Keratinocyte (primary cell): ENCODE results near the gene GLA. TPM values are rescaled to one million over a fixed set of nuclear protein-coding genes. Genes with fewer than 3 reads are reported as not detected.

Experiments used
- DNase-seq: peaks from one replicate; pipeline ENCODE4 v3.0.0-alpha.2; 2011; ENCODE audit warnings: low read depth, missing footprints, low spot score
- FAIRE-seq: peaks from 2 replicates; lab custom pipeline; 2011; peaks lifted over from hg19 to GRCh38; lab: Jason Lieb, UNC
- H2AFZ ChIP-seq: 2 replicates; pipeline ENCODE4 v1.6.0; 2012; ENCODE audit warnings: low read length, control low read depth, inconsistent platforms; ENCODE audit not compliant: control insufficient read depth
- H3K27ac ChIP-seq: 2 replicates; pipeline ENCODE4 v1.5.1; 2011; ENCODE audit warnings: low read length; ENCODE audit not compliant: control insufficient read depth, insufficient read depth
- H3K27me3 ChIP-seq: 3 replicates; pipeline ENCODE4 v1.6.0; 2011; ENCODE audit warnings: low read length; ENCODE audit not compliant: control insufficient read depth, insufficient read depth; ENCODE audit errors: extremely low read depth
- H3K36me3 ChIP-seq, 2 experiments: 2 replicates in 1 of 2; 3 replicates in 1 of 2; pipeline ENCODE4 v1.5.1; 2011; ENCODE audit warnings: low read length in 2 of 2, mild to moderate bottlenecking in 1 of 2; ENCODE audit not compliant: control insufficient read depth in 2 of 2, insufficient read depth in 2 of 2; ENCODE audit errors: extremely low read depth in 1 of 2
- H3K4me1 ChIP-seq: 3 replicates; pipeline ENCODE4 v1.5.1; 2011; ENCODE audit warnings: low read length; ENCODE audit not compliant: control insufficient read depth, insufficient read depth; ENCODE audit errors: extremely low read depth
- H3K4me2 ChIP-seq: 3 replicates; pipeline ENCODE4 v1.6.0; 2011; ENCODE audit warnings: low read depth, low read length; ENCODE audit not compliant: control insufficient read depth, insufficient read depth; ENCODE audit errors: extremely low read depth
- H3K4me3 ChIP-seq, 3 experiments: fragments of 200-600 bp in 1 of 3; sonication (generic) in 1 of 3; 2 replicates in 2 of 3; 3 replicates in 1 of 3; pipeline ENCODE4 v1.5.1; 2011 to 2016; ENCODE audit warnings: low read length in 3 of 3, mild to moderate bottlenecking in 3 of 3, control low read depth in 2 of 3, inconsistent platforms in 1 of 3, low read depth in 1 of 3, mixed read lengths in 1 of 3, mixed run types in 1 of 3, moderate library complexity in 1 of 3; ENCODE audit not compliant: control insufficient read depth in 2 of 3, insufficient read depth in 2 of 3; ENCODE audit errors: extremely low read depth in 1 of 3
- H3K79me2 ChIP-seq: 2 replicates; pipeline ENCODE4 v1.6.0; 2012; ENCODE audit warnings: low read length; ENCODE audit not compliant: control insufficient read depth, insufficient read depth
- H3K9ac ChIP-seq: 3 replicates; pipeline ENCODE4 v1.6.0; 2011; ENCODE audit warnings: low read length; ENCODE audit not compliant: control insufficient read depth, insufficient read depth; ENCODE audit errors: extremely low read depth
- H3K9me1 ChIP-seq: 3 replicates; pipeline ENCODE4 v1.6.0; 2011; ENCODE audit warnings: low read length; ENCODE audit not compliant: control insufficient read depth, insufficient read depth; ENCODE audit errors: extremely low read depth
- H3K9me3 ChIP-seq: 2 replicates; pipeline ENCODE4 v1.5.1; 2012; ENCODE audit warnings: low read depth, low read length; ENCODE audit not compliant: control insufficient read depth
- H4K20me1 ChIP-seq: 3 replicates; pipeline ENCODE4 v1.6.0; 2011; ENCODE audit warnings: low read length; ENCODE audit not compliant: control insufficient read depth, insufficient read depth; ENCODE audit errors: extremely low read depth
- EZH2 ChIP-seq: IDR thresholded peaks from one replicate; pipeline ENCODE4 v1.6.1; 2012; ENCODE audit warnings: inconsistent platforms, mild to moderate bottlenecking, low read length, moderate library complexity
- dilution Hi-C: fragments of 300-500 bp; cut with MboI; formaldehyde crosslinking; loops from one replicate; pipeline ENCODE4 v1.7.0; 2020; ENCODE audit warnings: low sequenced_read_pairs; ENCODE audit not compliant: extremely low pct_ligation_motif_present
- polyA plus RNA-seq, 5 experiments: library from polyadenylated mRNA; depleted of rRNA in 3 of 5; stranded (reverse) in 3 of 5; stranded (forward) in 1 of 5; unstranded in 1 of 5; fragments of >200 nt; gene quantifications; 1 replicate in 1 of 5; 2 replicates in 3 of 5; 3 replicates in 1 of 5; pipeline versions ENCODE4 v1.2.1 to v1.2.3, GENCODE V29; 2011 to 2012; ENCODE audit warnings: missing spikeins in 2 of 5, low read depth in 1 of 5, low replicate concordance in 1 of 5
- TF ChIP-seq, protein P1 (sequence below), 3 experiments: IDR thresholded peaks in 1 of 3; conservative IDR thresholded peaks in 1 of 3; optimal IDR thresholded peaks in 1 of 3; 2 replicates in 2 of 3; 3 replicates in 1 of 3; pipeline versions ENCODE3 to v1.5.1; 2011; ENCODE audit warnings: low read length in 3 of 3, mild to moderate bottlenecking in 3 of 3, moderate library complexity in 2 of 3, control low read depth in 1 of 3, inconsistent platforms in 1 of 3; ENCODE audit not compliant: insufficient read depth in 2 of 3; ENCODE audit errors: extremely low read depth in 1 of 3

Gene GLA
- polyA plus RNA-seq, 1 donor (not counting 4 experiments of a cell fraction or from before 2014, with no cell fraction given), result 62.1 TPM

DNA sequence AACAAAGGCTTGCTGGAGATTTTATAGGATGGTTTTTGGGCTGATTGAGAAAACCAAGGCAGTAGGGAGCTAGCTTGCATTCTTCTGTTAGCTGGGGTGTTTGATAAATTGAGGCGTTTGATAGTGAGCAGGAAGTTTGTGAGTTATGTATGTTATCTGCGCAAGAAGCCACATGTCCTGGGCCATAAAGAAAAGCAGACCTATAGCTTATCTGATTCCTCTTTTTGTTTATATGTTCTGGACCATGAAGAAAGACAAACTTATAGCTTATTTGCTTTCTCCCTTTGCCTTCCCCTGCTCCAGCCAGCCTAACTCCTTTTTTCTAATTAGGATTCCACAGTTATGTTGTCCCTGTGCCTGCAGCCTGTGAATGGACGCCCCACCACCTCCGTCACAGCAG is 9.5 kb upstream of the GLA start:
- Histone ChIP-seq H3K9ac (no peak overlapping the region), H3K9me1 (no peaks in the 10 kb centered on the region), H3K79me2 (peaks cover 5% of the 10 kb centered on the region), H3K4me2 (no peak overlapping the region), H2AFZ (no peak overlapping the region), H4K20me1 (no peaks in the 10 kb centered on the region), H3K36me3 (peaks cover 0 to 2% of the 10 kb centered on the region in 2 experiments), H3K4me1 (no peaks in the 10 kb centered on the region), H3K9me3 (no peaks in the 10 kb centered on the region), H3K27me3 (no peaks in the 10 kb centered on the region), H3K27ac (no peak overlapping the region), H3K4me3 (no peak overlapping the region)
- dilution Hi-C loops, result no loop called here
- FAIRE-seq (no peak), DNase-seq (no peak)
- TF ChIP-seq, protein P1, sequence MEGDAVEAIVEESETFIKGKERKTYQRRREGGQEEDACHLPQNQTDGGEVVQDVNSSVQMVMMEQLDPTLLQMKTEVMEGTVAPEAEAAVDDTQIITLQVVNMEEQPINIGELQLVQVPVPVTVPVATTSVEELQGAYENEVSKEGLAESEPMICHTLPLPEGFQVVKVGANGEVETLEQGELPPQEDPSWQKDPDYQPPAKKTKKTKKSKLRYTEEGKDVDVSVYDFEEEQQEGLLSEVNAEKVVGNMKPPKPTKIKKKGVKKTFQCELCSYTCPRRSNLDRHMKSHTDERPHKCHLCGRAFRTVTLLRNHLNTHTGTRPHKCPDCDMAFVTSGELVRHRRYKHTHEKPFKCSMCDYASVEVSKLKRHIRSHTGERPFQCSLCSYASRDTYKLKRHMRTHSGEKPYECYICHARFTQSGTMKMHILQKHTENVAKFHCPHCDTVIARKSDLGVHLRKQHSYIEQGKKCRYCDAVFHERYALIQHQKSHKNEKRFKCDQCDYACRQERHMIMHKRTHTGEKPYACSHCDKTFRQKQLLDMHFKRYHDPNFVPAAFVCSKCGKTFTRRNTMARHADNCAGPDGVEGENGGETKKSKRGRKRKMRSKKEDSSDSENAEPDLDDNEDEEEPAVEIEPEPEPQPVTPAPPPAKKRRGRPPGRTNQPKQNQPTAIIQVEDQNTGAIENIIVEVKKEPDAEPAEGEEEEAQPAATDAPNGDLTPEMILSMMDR (optimal IDR thresholded peaks at IDR 0.05 in 1 of 3, IDR thresholded peaks at IDR 0.05 in 1 of 3, conservative IDR thresholded peaks at IDR 0.05 in 1 of 3; ENCODE audit: extremely low read depth in 1 of 3, insufficient read depth in 2 of 3, low read length in 3 of 3), result no peak
- TF ChIP-seq EZH2, result no peak

GRCh38 chrX:101416691-101417090 is 9.0 kb upstream of the GLA start:
- H3K9me1 ChIP-seq, result no peaks in the 10 kb centered on the region
- H3K9ac ChIP-seq, result no peak overlapping the region
- no peaks in the 10 kb centered on the region for H3K9me3 ChIP-seq
- H3K27ac ChIP-seq, result no peak overlapping the region
- dilution Hi-C loops, result no loop called here
- peaks cover 10% of the 10 kb centered on the region for H3K79me2 ChIP-seq
- H3K4me3 ChIP-seq, result no peak overlapping the region
- H3K27me3 ChIP-seq, result no peaks in the 10 kb centered on the region
- DNase-seq (no peak), FAIRE-seq (no peak)
- no peak overlapping the region for H2AFZ ChIP-seq
- H3K4me2 ChIP-seq, result no peak overlapping the region
- no peaks in the 10 kb centered on the region for H4K20me1 ChIP-seq
- peaks cover 0 to 2% of the 10 kb centered on the region in 2 experiments for H3K36me3 ChIP-seq
- no peaks in the 10 kb centered on the region for H3K4me1 ChIP-seq
- TF ChIP-seq EZH2, result no peak
- TF ChIP-seq, protein P1 (optimal IDR thresholded peaks at IDR 0.05 in 1 of 3, IDR thresholded peaks at IDR 0.05 in 1 of 3, conservative IDR thresholded peaks at IDR 0.05 in 1 of 3; ENCODE audit: extremely low read depth in 1 of 3, insufficient read depth in 2 of 3, low read length in 3 of 3), result no peak
